Subcutaneous adipose tissue (tissue), 4 donors: ENCODE data around the gene SFMBT1. TPM values are rescaled to one million over a fixed set of nuclear protein-coding genes. Genes with fewer than 3 reads are reported as not detected.

ENCODE experiments used
- total RNA-seq, 4 donors: library from RNA; depleted of rRNA; stranded (reverse); fragments of >200 nt; gene quantifications; one replicate each; pipeline ENCODE4 v1.1.0, GENCODE V29; 2016
- TF ChIP-seq, protein P1 (sequence below): fragments of 450-650 bp; IDR thresholded peaks from one replicate; pipeline ENCODE4 v1.5.1; 2016; ENCODE audit warnings: low read depth, mild to moderate bottlenecking, control low read depth, antibody characterized with exemption, moderate library complexity

Gene SFMBT1
- total RNA-seq, 4 donors from 2014 or later, result 4.9 to 15.5 (median 12.2) TPM

DNA sequence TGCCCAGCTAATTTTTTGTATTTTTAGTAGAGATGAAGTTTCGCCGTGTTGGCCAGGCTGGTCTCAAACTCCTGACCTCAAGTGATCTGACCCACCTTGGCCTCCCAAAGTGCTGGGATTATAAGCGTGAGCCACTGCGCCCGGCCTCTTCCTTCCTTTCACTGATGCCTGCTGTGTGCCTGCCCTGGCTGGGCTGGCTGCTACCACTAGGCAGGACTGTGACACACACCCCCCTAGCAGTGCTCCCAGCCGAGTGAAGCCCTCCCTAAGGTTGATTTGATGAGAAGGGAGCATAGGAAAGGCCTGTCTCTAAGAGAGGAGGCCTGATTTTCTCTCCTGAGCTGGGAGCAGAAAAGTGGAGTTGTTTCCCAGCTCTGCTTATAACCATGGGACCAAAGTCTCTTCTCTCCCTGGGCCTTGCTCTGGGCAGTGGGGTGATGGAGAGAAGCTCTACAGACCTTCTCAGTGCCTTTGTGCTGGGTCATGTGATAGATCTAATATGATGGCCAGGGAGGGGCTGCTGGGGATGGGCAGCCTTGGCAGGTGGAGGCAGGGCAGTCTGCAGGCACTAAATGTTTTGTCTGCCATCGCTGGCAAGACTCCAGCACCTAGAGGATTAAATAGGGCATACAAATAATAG is 20.1 kb upstream of the SFMBT1 start:
- TF ChIP-seq, protein P1, sequence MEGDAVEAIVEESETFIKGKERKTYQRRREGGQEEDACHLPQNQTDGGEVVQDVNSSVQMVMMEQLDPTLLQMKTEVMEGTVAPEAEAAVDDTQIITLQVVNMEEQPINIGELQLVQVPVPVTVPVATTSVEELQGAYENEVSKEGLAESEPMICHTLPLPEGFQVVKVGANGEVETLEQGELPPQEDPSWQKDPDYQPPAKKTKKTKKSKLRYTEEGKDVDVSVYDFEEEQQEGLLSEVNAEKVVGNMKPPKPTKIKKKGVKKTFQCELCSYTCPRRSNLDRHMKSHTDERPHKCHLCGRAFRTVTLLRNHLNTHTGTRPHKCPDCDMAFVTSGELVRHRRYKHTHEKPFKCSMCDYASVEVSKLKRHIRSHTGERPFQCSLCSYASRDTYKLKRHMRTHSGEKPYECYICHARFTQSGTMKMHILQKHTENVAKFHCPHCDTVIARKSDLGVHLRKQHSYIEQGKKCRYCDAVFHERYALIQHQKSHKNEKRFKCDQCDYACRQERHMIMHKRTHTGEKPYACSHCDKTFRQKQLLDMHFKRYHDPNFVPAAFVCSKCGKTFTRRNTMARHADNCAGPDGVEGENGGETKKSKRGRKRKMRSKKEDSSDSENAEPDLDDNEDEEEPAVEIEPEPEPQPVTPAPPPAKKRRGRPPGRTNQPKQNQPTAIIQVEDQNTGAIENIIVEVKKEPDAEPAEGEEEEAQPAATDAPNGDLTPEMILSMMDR, result no peak

DNA sequence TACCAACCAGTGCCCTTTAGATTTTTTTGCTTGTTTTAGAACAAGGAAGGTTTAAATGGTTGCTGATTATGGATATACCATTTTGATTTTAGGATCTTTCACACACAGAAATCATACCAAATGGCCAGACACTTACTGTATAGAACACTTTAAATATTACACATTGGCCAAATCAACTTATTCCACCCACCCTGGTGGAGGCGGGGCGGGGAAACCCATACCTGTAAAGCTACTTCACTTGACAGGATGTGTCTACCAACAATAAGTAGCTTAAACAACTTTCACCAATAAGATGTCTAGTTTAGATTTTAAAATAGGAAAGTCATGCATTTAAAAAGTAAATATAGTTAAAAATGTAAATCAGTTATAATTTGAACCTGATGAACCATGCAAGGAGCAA is 17.0 kb upstream of the SFMBT1 start:
- TF ChIP-seq, protein P1, result no peak

DNA sequence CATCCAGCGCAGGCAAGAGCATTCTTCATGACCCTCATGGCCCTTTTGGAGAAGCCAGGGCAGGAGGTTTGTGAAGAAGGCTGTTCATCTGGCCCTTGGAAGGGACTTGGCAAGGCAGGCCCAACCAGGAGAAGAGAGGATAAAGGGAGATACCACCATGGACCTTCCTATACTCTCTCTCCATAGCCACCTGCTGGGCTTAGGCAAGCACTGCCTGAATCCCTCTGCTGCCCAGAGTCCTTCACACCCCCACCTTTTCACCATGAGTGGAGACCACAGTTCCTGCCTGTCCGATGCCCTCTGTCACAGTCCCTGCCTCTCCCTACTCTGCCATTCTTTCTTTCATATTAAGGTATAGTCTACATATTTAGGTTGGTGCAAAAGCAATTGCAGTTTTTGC is 10.6 kb upstream of the SFMBT1 start:
- TF ChIP-seq, protein P1, result no peak

DNA sequence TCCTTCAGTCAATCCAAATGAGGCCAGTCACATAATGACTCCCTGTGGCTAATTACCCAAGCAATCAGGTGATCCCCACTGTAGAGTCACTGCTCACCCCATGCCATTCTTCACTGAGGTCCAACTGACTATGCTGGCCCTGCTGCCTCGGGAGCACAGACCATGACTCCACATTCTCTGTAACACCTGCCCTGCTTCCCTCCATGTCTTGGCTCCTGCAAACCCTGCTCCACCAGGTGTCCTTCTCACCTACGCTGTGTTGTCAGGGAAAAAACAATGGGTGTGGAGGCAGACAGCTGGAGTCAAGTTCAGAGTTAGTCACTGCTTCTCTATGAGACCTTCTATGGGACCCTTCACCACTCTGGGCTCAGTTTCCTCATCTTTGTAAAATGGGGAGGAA is 6.1 kb upstream of the SFMBT1 start:
- TF ChIP-seq, protein P1, result no peak

DNA sequence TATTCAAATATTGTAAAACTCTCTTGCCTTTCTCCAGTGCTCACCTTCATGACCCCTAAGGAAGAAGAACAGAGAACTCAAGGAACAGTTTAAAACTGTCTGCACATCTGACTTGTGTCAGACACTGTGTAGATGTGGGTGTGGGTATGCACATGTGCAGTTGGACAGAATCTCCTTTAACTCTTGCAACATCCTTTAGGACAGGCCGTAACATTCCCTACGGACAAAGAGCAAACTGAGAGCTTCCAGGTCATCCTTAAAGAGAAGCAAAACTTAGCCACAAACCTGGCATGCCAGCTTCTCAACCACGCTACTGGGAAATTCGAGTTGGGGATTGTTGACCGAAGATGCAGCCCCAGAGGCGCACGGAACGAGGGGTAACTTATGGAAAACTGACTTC is 4.1 kb upstream of the SFMBT1 start:
- TF ChIP-seq, protein P1, result no peak

DNA sequence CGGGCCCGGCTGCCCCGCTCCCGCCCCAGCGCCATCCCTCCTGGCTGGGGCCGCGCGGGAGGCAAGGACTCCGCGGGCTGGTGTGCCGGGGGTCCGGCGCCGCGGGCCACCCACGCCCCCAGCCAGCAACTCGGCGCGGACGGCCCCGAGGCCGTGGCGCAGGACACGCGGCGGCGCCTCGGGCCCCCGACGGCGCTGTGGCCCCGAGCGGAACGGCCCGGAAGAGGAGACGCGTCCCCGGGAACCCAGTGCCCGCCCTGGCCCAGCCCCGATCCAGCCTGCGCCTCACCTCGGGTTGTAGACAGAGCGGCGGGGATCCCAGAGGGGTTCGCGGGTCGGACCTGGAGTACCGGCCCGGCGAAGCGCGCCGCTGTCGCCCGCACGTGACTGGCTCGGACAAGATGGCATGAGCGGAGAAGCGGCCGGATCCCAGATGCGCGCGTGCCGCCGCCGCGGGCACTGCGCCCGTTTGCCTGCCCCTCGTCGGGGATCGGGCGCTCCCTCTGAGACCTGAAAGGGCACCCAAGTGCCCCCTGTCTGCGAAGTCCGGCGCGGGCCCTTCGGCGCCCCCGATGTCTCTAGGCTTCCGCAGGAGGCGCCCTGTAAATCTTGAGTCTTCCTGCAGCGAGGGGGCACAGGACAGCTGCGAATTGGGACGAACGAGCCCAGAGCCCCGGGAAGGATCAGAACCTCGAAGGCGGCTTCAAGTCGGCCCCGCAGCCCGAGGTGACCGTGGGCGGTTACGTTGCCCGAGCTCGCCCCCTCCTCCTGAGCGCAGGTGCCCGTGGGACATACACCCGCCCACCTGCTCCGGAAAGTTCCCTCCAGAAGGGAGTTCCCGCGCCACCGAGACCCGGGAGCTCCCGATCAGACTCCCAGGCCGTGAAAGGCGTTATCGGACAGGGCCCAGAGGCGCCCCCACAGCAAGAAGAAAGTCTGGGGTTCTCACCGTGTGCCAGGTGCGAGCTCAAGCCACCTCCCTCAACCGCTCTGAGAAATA is 598 bp upstream of the SFMBT1 start:
- TF ChIP-seq, protein P1, result no peak

DNA sequence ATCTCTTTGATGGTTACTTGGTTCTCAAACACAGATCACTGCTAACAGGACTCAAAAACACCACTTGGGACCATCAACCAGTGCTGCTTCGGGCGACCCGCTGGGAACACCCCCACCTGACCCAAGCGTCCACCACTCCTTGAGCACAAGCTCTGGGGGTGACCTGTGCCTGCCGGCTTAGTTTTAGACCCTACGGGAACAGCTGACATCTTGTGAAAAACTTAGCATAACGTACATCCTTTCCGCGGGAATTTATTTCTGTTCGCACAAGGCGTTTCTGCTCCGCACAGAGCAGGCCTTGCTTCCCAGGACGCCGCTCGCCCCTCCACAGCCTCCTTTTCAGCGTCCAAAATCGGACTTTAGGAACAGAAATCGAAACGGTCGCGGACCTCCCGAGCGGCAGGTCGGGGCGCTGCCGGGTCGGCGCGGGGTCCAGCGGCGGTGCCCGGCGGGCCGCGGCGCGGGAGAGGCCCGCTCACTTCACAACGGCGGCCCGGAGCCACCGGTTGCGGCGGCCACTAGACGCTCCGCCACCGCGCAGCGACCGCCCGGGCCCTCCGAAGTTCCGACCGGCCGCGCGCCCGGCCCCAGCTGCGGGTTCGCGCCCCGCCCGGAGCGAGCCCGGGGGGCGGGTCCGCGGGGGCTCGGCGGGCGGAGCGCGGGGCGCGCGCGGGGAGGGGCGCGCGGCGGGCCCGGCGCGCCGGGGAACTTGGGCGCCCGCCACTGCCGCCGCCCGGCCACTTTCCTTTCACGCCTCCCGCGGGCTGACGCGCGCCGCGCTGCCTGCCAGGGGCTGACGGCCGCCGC is 959 bp downstream of the SFMBT1 start:
- TF ChIP-seq, protein P1, result no peak
